Endodermal cell (in vitro differentiated cells): ENCODE results near the gene KIF1A. TPM values are rescaled to one million over a fixed set of nuclear protein-coding genes. Genes with fewer than 3 reads are reported as not detected.

Experiments
- DNase-seq: peaks from one replicate; pipeline ENCODE4 v3.0.0-alpha.2; 2017
- H3K27ac ChIP-seq: 2 replicates; pipeline ENCODE4 v1.5.1; 2013; ENCODE audit warnings: mild to moderate bottlenecking, low read depth, low read length, moderate library complexity
- H3K27me3 ChIP-seq: 2 replicates; pipeline ENCODE4 v1.6.1; 2013; ENCODE audit warnings: mild to moderate bottlenecking, low read length, moderate library complexity; ENCODE audit not compliant: insufficient read depth, control insufficient read depth, poor library complexity, severe bottlenecking
- H3K36me3 ChIP-seq: 2 replicates; pipeline ENCODE4 v1.7.0; 2013; ENCODE audit warnings: mild to moderate bottlenecking, low read length, moderate library complexity; ENCODE audit not compliant: control insufficient read depth, insufficient read depth
- H3K4me1 ChIP-seq: one replicate; pipeline ENCODE4 v1.7.0; 2013; ENCODE audit warnings: low read length; ENCODE audit not compliant: control insufficient read depth, insufficient read depth
- H3K4me3 ChIP-seq: 2 replicates; pipeline ENCODE4 v1.5.1; 2013; ENCODE audit warnings: mild to moderate bottlenecking, low read length, moderate library complexity
- H3K9ac ChIP-seq: 2 replicates; pipeline ENCODE4 v1.6.1; 2013; ENCODE audit warnings: mild to moderate bottlenecking, low read length, moderate library complexity; ENCODE audit not compliant: poor library complexity, severe bottlenecking; ENCODE audit errors: extremely low read depth
- H3K9me3 ChIP-seq: 2 replicates; pipeline ENCODE4 v1.6.1; 2013; ENCODE audit warnings: mild to moderate bottlenecking, low read length, moderate library complexity; ENCODE audit not compliant: control insufficient read depth
- H3K27ac Mint-ChIP-seq: 2 replicates; pipeline ENCODE4 v1.8.0; 2020; ENCODE audit warnings: mixed read lengths
- H3K27me3 Mint-ChIP-seq: 2 replicates; pipeline ENCODE4 v1.8.0; 2021; ENCODE audit warnings: mild to moderate bottlenecking, mixed read lengths; ENCODE audit not compliant: insufficient read depth
- H3K36me3 Mint-ChIP-seq: 2 replicates; pipeline ENCODE4 v1.8.0; 2020; ENCODE audit warnings: low read depth, mixed read lengths
- H3K4me1 Mint-ChIP-seq: 2 replicates; pipeline ENCODE4 v1.8.0; 2020; ENCODE audit warnings: mixed read lengths
- H3K4me3 Mint-ChIP-seq: 2 replicates; pipeline ENCODE4 v1.8.0; 2020; ENCODE audit warnings: mild to moderate bottlenecking, moderate library complexity, mixed read lengths
- H3K9me3 Mint-ChIP-seq: 2 replicates; pipeline ENCODE4 v1.8.0; 2020; ENCODE audit warnings: mild to moderate bottlenecking, mixed read lengths
- WGBS, 2 experiments: methylation state at CpG; one replicate each; pipeline versions ENCODE4 v1.1.5 to v1.1.7; 2013; ENCODE audit warnings: missing lambda C conversion rate in 2 of 2, mixed read lengths in 1 of 2; ENCODE audit not compliant: insufficient coverage in 1 of 2, insufficient read length in 1 of 2; 5-methylcytosine and 5-hydroxymethylcytosine counted together
- total RNA-seq, 2 donors: library from RNA; stranded (reverse); fragmentation: NEBNext Ultra II Directional in 1 of 2; extraction: Animal tissue kit (Norgen Biotek cat#: 25700) in 1 of 2; gene quantifications; 2 replicates in 1 of 2; 3 replicates in 1 of 2; pipeline ENCODE4 v1.2.1, GENCODE V29; 2021
- TF ChIP-seq, protein P1 (sequence below): fragments of 200-600 bp; sonication (generic); conservative IDR thresholded peaks from 2 replicates; pipeline ENCODE4 v1.5.0; 2021; ENCODE audit warnings: antibody characterized with exemption, mild to moderate bottlenecking

Gene KIF1A
- total RNA-seq, 2 donors from 2014 or later: 58.8 to 83.1 TPM

DNA sequence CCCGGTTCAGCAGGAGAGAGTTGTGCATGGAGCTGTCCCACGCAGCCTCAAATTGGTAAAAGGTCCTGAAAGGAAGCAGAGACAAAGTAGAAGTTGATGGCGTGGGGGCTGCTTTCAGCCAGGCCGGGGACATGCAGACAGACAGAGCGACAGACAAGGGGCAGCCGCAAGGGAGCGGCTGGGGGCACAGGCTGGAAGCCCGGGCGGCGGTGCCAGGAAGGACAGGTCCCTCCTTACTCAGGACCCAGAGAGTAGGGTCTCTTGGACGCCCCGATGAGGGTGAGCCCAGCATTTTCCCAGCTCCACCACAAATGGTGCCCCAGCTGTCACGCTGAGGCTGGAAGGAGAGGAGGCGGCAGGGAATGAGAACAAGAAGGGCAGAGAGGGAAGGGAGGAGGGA is 93.1 kb downstream of the KIF1A start:
- no peak overlapping the region for H3K4me3 ChIP-seq
- TF ChIP-seq, protein P1, sequence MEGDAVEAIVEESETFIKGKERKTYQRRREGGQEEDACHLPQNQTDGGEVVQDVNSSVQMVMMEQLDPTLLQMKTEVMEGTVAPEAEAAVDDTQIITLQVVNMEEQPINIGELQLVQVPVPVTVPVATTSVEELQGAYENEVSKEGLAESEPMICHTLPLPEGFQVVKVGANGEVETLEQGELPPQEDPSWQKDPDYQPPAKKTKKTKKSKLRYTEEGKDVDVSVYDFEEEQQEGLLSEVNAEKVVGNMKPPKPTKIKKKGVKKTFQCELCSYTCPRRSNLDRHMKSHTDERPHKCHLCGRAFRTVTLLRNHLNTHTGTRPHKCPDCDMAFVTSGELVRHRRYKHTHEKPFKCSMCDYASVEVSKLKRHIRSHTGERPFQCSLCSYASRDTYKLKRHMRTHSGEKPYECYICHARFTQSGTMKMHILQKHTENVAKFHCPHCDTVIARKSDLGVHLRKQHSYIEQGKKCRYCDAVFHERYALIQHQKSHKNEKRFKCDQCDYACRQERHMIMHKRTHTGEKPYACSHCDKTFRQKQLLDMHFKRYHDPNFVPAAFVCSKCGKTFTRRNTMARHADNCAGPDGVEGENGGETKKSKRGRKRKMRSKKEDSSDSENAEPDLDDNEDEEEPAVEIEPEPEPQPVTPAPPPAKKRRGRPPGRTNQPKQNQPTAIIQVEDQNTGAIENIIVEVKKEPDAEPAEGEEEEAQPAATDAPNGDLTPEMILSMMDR: no peak
- no peak for DNase-seq
- H3K4me1 Mint-ChIP-seq: no peaks in the 10 kb centered on the region
- no peaks in the 10 kb centered on the region for H3K9me3 ChIP-seq
- H3K4me1 ChIP-seq: no peaks in the 10 kb centered on the region
- H3K36me3 Mint-ChIP-seq: no peaks in the 10 kb centered on the region
- no peaks in the 10 kb centered on the region for H3K27me3 Mint-ChIP-seq
- H3K9me3 Mint-ChIP-seq: no peaks in the 10 kb centered on the region
- H3K27ac Mint-ChIP-seq: no peak overlapping the region
- no peak overlapping the region for H3K9ac ChIP-seq
- WGBS, 2 experiments: 85 to 91% methylated on average over 10 to 14 of the region's 14 CpGs
- H3K27me3 ChIP-seq: no peaks in the 10 kb centered on the region
- peaks cover 6% of the 10 kb centered on the region for H3K36me3 ChIP-seq
- H3K4me3 Mint-ChIP-seq: no peak overlapping the region
- H3K27ac ChIP-seq: no peak overlapping the region

DNA sequence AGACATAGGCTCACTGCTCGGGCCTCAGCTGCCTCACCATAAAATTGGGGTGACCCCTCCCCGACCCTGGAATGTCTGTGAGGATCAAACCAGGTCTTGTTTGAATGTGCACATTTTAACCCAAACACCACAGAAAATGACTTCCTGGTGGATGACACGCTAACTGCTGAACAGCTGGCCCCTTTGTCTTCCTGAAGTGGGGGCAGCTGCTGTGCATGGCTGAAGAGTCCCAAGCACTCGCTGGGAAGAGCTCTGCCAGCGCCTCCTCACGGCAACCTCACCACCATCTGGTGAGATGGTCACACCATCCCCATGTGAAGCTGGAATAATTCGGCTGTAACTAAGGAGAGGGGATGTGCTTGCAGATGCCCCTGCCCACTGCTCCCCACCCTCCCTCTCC is 94.3 kb downstream of the KIF1A start:
- Histone ChIP-seq H3K36me3 (peaks cover 6% of the 10 kb centered on the region), H3K4me3 (no peak overlapping the region), H3K9ac (no peak overlapping the region), H3K27ac (peak overlapping the region; percentile 68), H3K27me3 (no peaks in the 10 kb centered on the region), H3K4me1 (no peaks in the 10 kb centered on the region), H3K9me3 (no peaks in the 10 kb centered on the region)
- Mint-ChIP-seq H3K4me1 (no peaks in the 10 kb centered on the region), H3K9me3 (no peaks in the 10 kb centered on the region), H3K4me3 (no peak overlapping the region), H3K36me3 (no peaks in the 10 kb centered on the region), H3K27ac (no peak overlapping the region), H3K27me3 (no peaks in the 10 kb centered on the region)
- TF ChIP-seq, protein P1: no peak
- WGBS, 2 experiments: 86 to 97% methylated on average over 2 to 7 of the region's 7 CpGs
- DNase-seq: no peak

DNA sequence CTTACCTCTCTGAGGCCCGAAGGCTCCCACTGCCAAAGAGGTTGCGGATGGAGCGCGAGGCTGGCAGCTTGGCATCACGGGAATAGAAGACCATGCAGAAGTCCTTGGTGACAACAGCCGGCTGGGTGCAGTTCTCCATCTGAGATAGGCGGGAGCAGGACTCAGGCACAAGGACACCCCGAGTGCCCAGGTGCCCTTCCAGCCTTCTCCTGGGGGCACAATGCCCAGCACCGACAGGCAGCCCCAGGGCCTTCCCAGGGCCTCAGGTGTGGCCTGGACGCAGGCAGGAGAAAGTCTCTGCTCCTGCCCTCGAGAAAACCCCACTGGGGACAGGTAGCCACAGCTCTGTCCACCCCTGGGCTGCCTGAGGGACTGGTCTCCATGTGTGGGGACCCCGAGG is 94.8 kb downstream of the KIF1A start:
- TF ChIP-seq, protein P1: no peak
- Mint-ChIP-seq H3K4me1 (no peaks in the 10 kb centered on the region), H3K27me3 (no peaks in the 10 kb centered on the region), H3K9me3 (no peaks in the 10 kb centered on the region), H3K36me3 (no peaks in the 10 kb centered on the region), H3K4me3 (no peak overlapping the region), H3K27ac (no peak overlapping the region)
- Histone ChIP-seq H3K9me3 (no peaks in the 10 kb centered on the region), H3K36me3 (peaks cover 6% of the 10 kb centered on the region), H3K27ac (peak overlapping the region; percentile 49), H3K27me3 (no peaks in the 10 kb centered on the region), H3K4me3 (no peak overlapping the region), H3K4me1 (no peaks in the 10 kb centered on the region), H3K9ac (no peak overlapping the region)
- WGBS, 2 experiments: 94% methylated on average over 11 to 12 of the region's 12 CpGs
- DNase-seq: no peak
